ENCODE measurements around the gene VAV3.

Gene VAV3

GRCh38 chr1:107594536-107594935 lies 370.4 kb downstream of the VAV3 start:
- no peak for DNase-seq (ENCODE audit: low read depth in 1 of 2, low spot score in 1 of 2)

GRCh38 chr1:107593501-107594209 lies 371.3 kb downstream of the VAV3 start:
- DNase-seq (ENCODE audit: low read depth in 1 of 2, low spot score in 1 of 2) = no peak

GRCh38 chr1:107590900-107591622 lies 373.9 kb downstream of the VAV3 start:
- DNase-seq (ENCODE audit: low read depth in 1 of 2, low spot score in 1 of 2) = no peak

- no peak for DNase-seq (ENCODE audit: low read depth in 1 of 2, low spot score in 1 of 2)
These were observed 374.9 kb downstream of the VAV3 start for GRCh38 chr1:107590087-107590486.

- no peak for DNase-seq (ENCODE audit: low read depth in 1 of 2, low spot score in 1 of 2)
These were observed 376.7 kb downstream of the VAV3 start for GRCh38 chr1:107588321-107588720.

GRCh38 chr1:107575226-107575625 lies 389.8 kb downstream of the VAV3 start:
- no peak for DNase-seq (ENCODE audit: low read depth in 1 of 2, low spot score in 1 of 2)

GRCh38 chr1:107574044-107574443 lies 390.9 kb downstream of the VAV3 start:
- DNase-seq (ENCODE audit: low read depth in 1 of 2, low spot score in 1 of 2) = no peak

GRCh38 chr1:107572674-107573211 lies 392.2 kb downstream of the VAV3 start:
- no peak for DNase-seq (ENCODE audit: low read depth in 1 of 2, low spot score in 1 of 2)

- DNase-seq (ENCODE audit: low read depth in 1 of 2, low spot score in 1 of 2) = no peak
These were observed 394.2 kb downstream of the VAV3 start for GRCh38 chr1:107570768-107571167.

GRCh38 chr1:107563441-107563840 lies 401.5 kb downstream of the VAV3 start:
- no peak for DNase-seq (ENCODE audit: low read depth in 1 of 2, low spot score in 1 of 2)

- no peak for DNase-seq (ENCODE audit: low read depth in 1 of 2, low spot score in 1 of 2)
These were observed 405.1 kb downstream of the VAV3 start for GRCh38 chr1:107559881-107560280.

- no peak for DNase-seq (ENCODE audit: low read depth in 1 of 2, low spot score in 1 of 2)
These were observed 407.9 kb downstream of the VAV3 start for GRCh38 chr1:107557095-107557494.

- DNase-seq (ENCODE audit: low read depth in 1 of 2, low spot score in 1 of 2) = no peak
These were observed 409.4 kb downstream of the VAV3 start for GRCh38 chr1:107555578-107555977.

GRCh38 chr1:107552781-107553180 lies 412.2 kb downstream of the VAV3 start:
- no peak for DNase-seq (ENCODE audit: low read depth in 1 of 2, low spot score in 1 of 2)

- DNase-seq (ENCODE audit: low read depth in 1 of 2, low spot score in 1 of 2) = no peak
These were observed 413.5 kb downstream of the VAV3 start for GRCh38 chr1:107551456-107551855.

GRCh38 chr1:107550358-107550757 lies 414.6 kb downstream of the VAV3 start:
- DNase-seq (ENCODE audit: low read depth in 1 of 2, low spot score in 1 of 2) = no peak

GRCh38 chr1:107549152-107549810 lies 415.7 kb downstream of the VAV3 start:
- DNase-seq (ENCODE audit: low read depth in 1 of 2, low spot score in 1 of 2) = no peak

- no peak for DNase-seq (ENCODE audit: low read depth in 1 of 2, low spot score in 1 of 2)
These were observed 416.7 kb downstream of the VAV3 start for GRCh38 chr1:107548276-107548675.

GRCh38 chr1:107547363-107548155 lies 417.4 kb downstream of the VAV3 start:
- DNase-seq (ENCODE audit: low read depth in 1 of 2, low spot score in 1 of 2) = no peak

- no peak for DNase-seq (ENCODE audit: low read depth in 1 of 2, low spot score in 1 of 2)
These were observed 418.4 kb downstream of the VAV3 start for GRCh38 chr1:107546576-107546975.

- no peak for DNase-seq (ENCODE audit: low read depth in 1 of 2, low spot score in 1 of 2)
These were observed 419.1 kb downstream of the VAV3 start for GRCh38 chr1:107545879-107546278.
